ENCODE measurements around the gene OCEL1. TPM values are rescaled to one million over a fixed set of nuclear protein-coding genes. Genes with fewer than 3 reads are reported as not detected.

The OCEL1 gene
- total and polyA plus RNA-seq, 2 donors (not counting 1 experiment from before 2014, with no cell fraction given): 4.6 to 8.8 TPM

DNA sequence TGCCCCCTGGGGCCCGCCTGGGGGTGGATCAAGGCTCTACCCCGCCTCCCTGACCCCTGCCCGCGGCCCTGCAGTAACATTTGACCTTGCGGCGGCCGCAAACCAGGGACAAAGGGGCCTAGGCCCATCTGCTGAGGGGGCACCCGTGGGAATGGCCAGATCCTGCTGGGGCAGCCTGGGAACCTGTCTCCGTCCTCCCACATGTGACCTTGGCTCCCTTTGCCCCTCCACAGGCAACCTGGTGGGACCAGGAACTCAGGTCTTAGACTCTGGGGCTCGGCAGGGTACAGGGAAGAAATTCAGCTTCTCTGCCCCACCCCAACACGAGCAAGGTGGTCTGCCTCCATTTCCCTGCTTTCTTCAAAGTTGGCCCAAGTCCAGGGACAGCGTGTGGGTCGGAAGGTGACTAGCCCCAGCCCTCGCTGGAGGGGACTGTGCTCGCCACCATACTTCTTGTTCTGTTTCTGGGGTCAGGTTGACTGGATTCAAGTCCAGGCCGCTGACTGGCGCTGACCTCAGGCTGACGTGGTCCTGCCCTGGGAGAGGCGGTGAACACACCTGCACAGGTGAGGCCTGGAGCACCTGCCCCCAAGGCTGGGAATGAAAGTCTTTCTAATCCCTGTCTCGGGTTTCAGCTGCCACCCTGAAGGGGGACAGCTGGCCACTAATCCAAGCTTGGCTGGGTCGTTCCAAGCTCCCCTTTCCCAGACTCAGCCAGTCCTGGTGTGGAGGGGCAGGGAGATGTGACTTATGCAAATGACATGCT, 22.2 kb downstream of the OCEL1 start:
- Histone ChIP-seq H3K9me3 (ENCODE audit: control insufficient read depth, insufficient read depth, low read depth, low read length) (no peaks in the 10 kb centered on the region), H3K4me2 (ENCODE audit: extremely low read depth, insufficient read depth, low read length) (no peak overlapping the region), H3K36me3 (ENCODE audit: control insufficient read depth, insufficient read depth, low read length) (no peaks in the 10 kb centered on the region), H3K9ac (ENCODE audit: insufficient read depth, low read length) (no peak overlapping the region), H2AFZ (ENCODE audit: low read length) (no peak overlapping the region), H3K4me1 (ENCODE audit: control insufficient read depth, extremely low read depth, insufficient read depth, low read length) (peaks cover 9% of the 10 kb centered on the region), H3K27me3 (ENCODE audit: control insufficient read depth, insufficient read depth, low read length) (no peaks in the 10 kb centered on the region), H3K79me2 (ENCODE audit: control insufficient read depth, insufficient read depth, low read length) (peaks cover 18% of the 10 kb centered on the region), H4K20me1 (ENCODE audit: control insufficient read depth, extremely low read depth, insufficient read depth, low read length) (no peaks in the 10 kb centered on the region), H3K27ac (ENCODE audit: insufficient read depth, low read length) (no peak overlapping the region), H3K4me3 (replicated peaks in 1 of 4; ENCODE audit: control extremely low read depth in 1 of 4, insufficient read depth in 1 of 4, low read depth in 3 of 4, low read length in 4 of 4) (no peak overlapping the region)
- DNase-seq (ENCODE audit: low read depth in 2 of 2): no peak
- TF ChIP-seq EZH2 (IDR thresholded peaks at IDR 0.05; ENCODE audit: low read length, missing control alignments) (no peak), CTCF (conservative IDR thresholded peaks at IDR 0.05 in 1 of 2, IDR thresholded peaks at IDR 0.05 in 1 of 2; ENCODE audit: low read depth in 1 of 2, low read length in 2 of 2) (no peak)

DNA sequence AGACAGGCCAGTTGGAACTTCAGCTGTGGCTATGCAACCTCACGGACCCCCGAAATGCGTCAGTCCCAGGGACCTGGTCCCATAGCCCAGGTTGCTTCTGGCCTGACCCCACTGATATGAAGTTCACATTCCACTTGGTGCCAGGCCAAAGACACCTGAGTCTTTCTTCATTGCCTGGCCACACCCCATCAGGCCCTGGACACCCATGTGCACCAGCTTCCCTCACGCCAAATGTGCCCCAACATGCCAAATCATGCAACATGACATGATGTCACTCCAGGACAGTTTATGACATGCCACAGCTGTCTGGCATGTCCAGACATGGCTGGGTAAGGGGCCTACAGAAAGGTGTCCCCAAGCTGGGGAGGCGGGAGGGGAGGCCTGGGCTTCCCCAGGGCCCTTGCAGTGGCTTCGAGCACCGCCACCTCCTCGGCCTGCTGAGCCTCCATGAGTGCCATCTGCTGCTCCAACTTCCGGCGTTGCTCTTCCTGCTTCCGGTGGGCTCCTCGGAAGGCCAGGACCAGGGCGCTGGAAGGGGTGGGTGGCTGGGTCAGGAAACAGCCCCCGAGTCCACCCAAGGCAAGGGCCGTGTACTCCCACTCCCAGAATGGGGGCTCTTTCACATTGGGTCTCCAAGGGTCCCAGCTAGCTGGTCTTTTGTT, 24.0 kb downstream of the OCEL1 start:
- Histone ChIP-seq H3K36me3 (ENCODE audit: control insufficient read depth, insufficient read depth, low read length) (no peaks in the 10 kb centered on the region), H3K4me2 (ENCODE audit: extremely low read depth, insufficient read depth, low read length) (no peak overlapping the region), H3K4me1 (ENCODE audit: control insufficient read depth, extremely low read depth, insufficient read depth, low read length) (peaks cover 9% of the 10 kb centered on the region), H3K27me3 (ENCODE audit: control insufficient read depth, insufficient read depth, low read length) (no peaks in the 10 kb centered on the region), H4K20me1 (ENCODE audit: control insufficient read depth, extremely low read depth, insufficient read depth, low read length) (no peaks in the 10 kb centered on the region), H3K4me3 (replicated peaks in 1 of 4; ENCODE audit: control extremely low read depth in 1 of 4, insufficient read depth in 1 of 4, low read depth in 3 of 4, low read length in 4 of 4) (no peak overlapping the region), H3K27ac (ENCODE audit: insufficient read depth, low read length) (no peak overlapping the region), H3K9me3 (ENCODE audit: control insufficient read depth, insufficient read depth, low read depth, low read length) (no peaks in the 10 kb centered on the region), H3K9ac (ENCODE audit: insufficient read depth, low read length) (no peak overlapping the region), H2AFZ (ENCODE audit: low read length) (no peak overlapping the region), H3K79me2 (ENCODE audit: control insufficient read depth, insufficient read depth, low read length) (peaks cover under 1% of the 10 kb centered on the region)
- TF ChIP-seq CTCF (conservative IDR thresholded peaks at IDR 0.05 in 1 of 2, IDR thresholded peaks at IDR 0.05 in 1 of 2; ENCODE audit: low read depth in 1 of 2, low read length in 2 of 2): no peak
- TF ChIP-seq EZH2 (IDR thresholded peaks at IDR 0.05; ENCODE audit: low read length, missing control alignments): no peak
- DNase-seq (ENCODE audit: low read depth in 2 of 2): no peak

- no peaks in the 10 kb centered on the region for H4K20me1 ChIP-seq (ENCODE audit: control insufficient read depth, extremely low read depth, insufficient read depth, low read length)
- H2AFZ ChIP-seq (ENCODE audit: low read length): no peak overlapping the region
- TF ChIP-seq EZH2 (IDR thresholded peaks at IDR 0.05; ENCODE audit: low read length, missing control alignments): no peak
- no peak for TF ChIP-seq CTCF (conservative IDR thresholded peaks at IDR 0.05 in 1 of 2, IDR thresholded peaks at IDR 0.05 in 1 of 2; ENCODE audit: low read depth in 1 of 2, low read length in 2 of 2)
- no peak overlapping the region for H3K4me2 ChIP-seq (ENCODE audit: extremely low read depth, insufficient read depth, low read length)
- H3K27ac ChIP-seq (ENCODE audit: insufficient read depth, low read length): no peak overlapping the region
- H3K4me3 ChIP-seq (replicated peaks in 1 of 4; ENCODE audit: control extremely low read depth in 1 of 4, insufficient read depth in 1 of 4, low read depth in 3 of 4, low read length in 4 of 4): no peak overlapping the region
- H3K9ac ChIP-seq (ENCODE audit: insufficient read depth, low read length): no peak overlapping the region
- no peak for DNase-seq (ENCODE audit: low read depth in 2 of 2)
- no peaks in the 10 kb centered on the region for H3K79me2 ChIP-seq (ENCODE audit: control insufficient read depth, insufficient read depth, low read length)
- no peaks in the 10 kb centered on the region for H3K9me3 ChIP-seq (ENCODE audit: control insufficient read depth, insufficient read depth, low read depth, low read length)
- H3K4me1 ChIP-seq (ENCODE audit: control insufficient read depth, extremely low read depth, insufficient read depth, low read length): no peaks in the 10 kb centered on the region
- H3K36me3 ChIP-seq (ENCODE audit: control insufficient read depth, insufficient read depth, low read length): no peaks in the 10 kb centered on the region
- no peaks in the 10 kb centered on the region for H3K27me3 ChIP-seq (ENCODE audit: control insufficient read depth, insufficient read depth, low read length)
These were observed 28.6 kb downstream of the OCEL1 start for GRCh38 chr19:17254636-17255035.

Measured in fibroblast of lung (primary cell).